Upper lobe of left lung (tissue), 6 donors: Measurements from ENCODE around the gene C20orf144. TPM values are rescaled to one million over a fixed set of nuclear protein-coding genes. Genes with fewer than 3 reads are reported as not detected.
A peak's percentile ranks its signal among the peaks of the same experiment; 100 is the strongest.

Source experiments
- ATAC-seq, 2 donors: fragments of 200-7000 bp; cut with Tn5 transposase; one replicate each; pipeline ENCODE4 v1.9.1; 2022; ENCODE audit warnings: mild to moderate bottlenecking in 2 of 2, moderate library complexity in 2 of 2; ENCODE audit not compliant: low FRiP score in 2 of 2
- DNase-seq, 2 donors: peaks; one replicate each; pipeline ENCODE4 v3.0.0-alpha.2; 2019 to 2020
- H3K27ac ChIP-seq, 4 donors: fragments of 200-600 bp; sonication (generic); one replicate each; pipeline ENCODE4 v1.5.1; 2016 to 2019
- H3K27me3 ChIP-seq, 4 donors: fragments of 200-600 bp; sonication (generic); one replicate each; pipeline ENCODE4 v1.5.1; 2017 to 2019
- H3K36me3 ChIP-seq, 4 donors: fragments of 200-600 bp; sonication (generic); one replicate each; pipeline ENCODE4 v1.5.1; 2016 to 2019
- H3K4me1 ChIP-seq, 4 donors: fragments of 200-600 bp; sonication (generic); one replicate each; pipeline ENCODE4 v1.5.1; 2018 to 2019
- H3K4me3 ChIP-seq, 4 donors: fragments of 200-600 bp; sonication (generic); one replicate each; pipeline ENCODE4 v1.5.1; 2017 to 2019; ENCODE audit warnings: mild to moderate bottlenecking in 2 of 4, moderate library complexity in 1 of 4
- H3K9me3 ChIP-seq, 4 donors: fragments of 200-600 bp; sonication (generic); one replicate each; pipeline ENCODE4 v1.5.1; 2018 to 2019
- EP300 ChIP-seq, 4 donors: sonication (generic); formaldehyde crosslinking; IDR thresholded peaks; one replicate each; pipeline ENCODE4 v1.5.1; 2017; ENCODE audit warnings: antibody characterized with exemption in 4 of 4, control low read depth in 2 of 4
- POLR2A ChIP-seq, 4 donors: fragments of 450-650 bp; IDR thresholded peaks; one replicate each; pipeline ENCODE4 v1.5.1; 2016 to 2017; ENCODE audit warnings: antibody characterized with exemption in 4 of 4, mild to moderate bottlenecking in 2 of 4
- POLR2AphosphoS5 ChIP-seq, 2 donors: sonication (generic); formaldehyde crosslinking; IDR thresholded peaks; one replicate each; pipeline ENCODE4 v1.5.1; 2017; ENCODE audit warnings: antibody characterized with exemption in 2 of 2
- WGBS, 2 donors: methylation state at CpG; one replicate each; pipeline ENCODE4 v1.1.5; 2017 to 2018; 5-methylcytosine and 5-hydroxymethylcytosine counted together
- total RNA-seq, 6 donors: library from RNA; depleted of rRNA in 4 of 6; stranded (reverse); fragments of >200 nt in 4 of 6; gene quantifications; one replicate each; pipeline versions ENCODE4 v1.1.0 to v1.2.1, GENCODE V29; 2016 to 2021
- TF ChIP-seq, protein P1 (sequence below), 6 experiments: fragments of 450-650 bp in 4 of 6; fragments of 200-600 bp in 2 of 6; sonication (generic) in 2 of 6; IDR thresholded peaks; one replicate each; pipeline ENCODE4 v1.5.1; 2016 to 2019; ENCODE audit warnings: antibody characterized with exemption in 6 of 6
- donor health status: DM: no; HTN: no; CAD: no; lungs with moderate emphysema.
- donor health status: DM: no; HTN: yes; CAD: no; lungs with severe emphysema.

C20orf144 gene
- total RNA-seq, 6 donors from 2014 or later, result not detected

DNA sequence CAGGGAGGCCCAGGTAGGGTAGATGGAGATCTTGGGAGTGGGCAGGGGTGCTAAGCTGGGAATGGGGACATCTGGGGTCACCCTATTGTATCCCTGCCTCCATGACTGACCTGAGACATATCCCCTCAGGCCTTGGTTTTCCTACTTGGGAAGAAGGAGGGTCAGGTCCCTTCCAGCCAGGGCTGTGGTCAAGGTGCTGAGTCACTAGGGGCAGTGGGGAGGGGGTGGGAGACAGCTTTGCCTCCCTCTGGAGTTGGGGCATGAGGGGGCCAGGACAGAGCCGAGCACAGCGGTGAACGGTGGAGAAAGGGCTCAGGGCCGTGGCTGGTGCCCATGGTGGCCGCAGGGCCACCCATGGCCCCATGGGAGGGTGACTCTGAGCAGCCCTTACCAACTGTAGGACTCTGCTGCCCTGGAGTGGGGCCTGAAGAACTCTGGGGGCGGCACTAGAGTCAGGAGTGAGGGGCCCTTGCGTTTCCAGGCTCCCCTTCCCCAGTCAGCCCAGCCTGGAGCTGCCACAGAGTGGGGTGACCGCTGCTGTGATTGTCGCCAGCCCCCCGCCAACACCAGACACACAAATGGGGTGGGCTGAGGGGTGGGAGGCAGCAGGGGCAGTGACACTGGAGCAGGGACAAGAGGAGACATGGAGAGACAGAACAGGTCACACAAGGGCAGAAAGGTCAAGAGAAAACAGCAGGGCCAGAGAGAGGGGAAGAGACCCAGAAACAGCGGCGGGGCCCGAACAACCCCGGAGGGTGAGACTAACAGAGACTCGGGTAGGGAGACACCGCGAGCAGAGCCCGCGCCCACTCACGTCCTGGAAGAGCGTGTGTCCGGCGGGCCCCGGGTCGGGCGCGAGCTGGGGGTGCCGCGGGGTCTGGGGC, 11.5 kb downstream of the C20orf144 start:
- peaks cover 19 to 44% (median 41%) of the 10 kb centered on the region in 4 donors for H3K4me1 ChIP-seq

DNA sequence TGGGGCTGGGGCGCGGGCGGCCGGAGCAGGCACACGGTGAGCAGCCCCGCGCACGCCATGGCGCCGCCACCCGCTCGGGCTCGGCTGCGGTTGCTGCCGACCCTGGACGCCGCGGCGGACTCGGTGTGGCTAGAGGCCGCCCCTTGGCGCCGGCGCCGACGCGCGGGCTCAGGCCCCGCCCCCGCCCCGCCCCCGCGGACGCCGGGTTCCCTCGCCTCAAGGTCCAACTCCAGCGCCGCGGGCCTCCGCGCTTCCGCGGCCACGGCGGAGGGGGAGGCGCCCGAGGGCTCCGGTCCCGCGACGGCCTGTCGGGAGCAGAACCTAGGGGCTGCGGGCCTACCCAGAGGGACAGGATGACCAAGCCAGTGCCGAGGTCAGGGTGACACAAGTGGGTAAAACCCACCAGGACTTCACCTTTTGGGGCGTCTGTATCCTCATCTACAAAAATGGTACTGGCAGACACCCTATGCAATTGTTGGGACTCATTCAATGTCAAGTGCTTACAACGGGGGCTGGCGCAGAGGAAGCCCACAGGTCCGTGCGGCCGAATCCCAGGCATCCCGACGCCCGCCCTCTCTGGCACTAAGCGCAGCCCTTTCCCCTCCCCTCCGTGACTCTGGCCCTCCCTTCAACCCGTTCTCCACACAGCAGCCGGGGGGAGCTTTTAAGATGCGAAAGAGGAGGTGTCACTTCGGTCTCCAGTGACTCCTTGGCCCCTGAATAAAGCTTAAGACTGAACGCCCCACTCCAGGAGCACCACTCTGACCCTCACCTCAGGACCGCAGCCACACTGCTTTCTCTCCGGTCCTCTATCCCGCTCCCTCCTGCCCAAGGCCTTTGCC, 12.4 kb downstream of the C20orf144 start, which contains the start of gene NECAB3:
Gene NECAB3 (minus strand): TSS at position 135 of the 842 bp plus-strand sequence. CDS start 76 bp downstream, at position 59.
- no peaks in the 10 kb centered on the region for H3K36me3 ChIP-seq
- peaks cover 19 to 44% (median 41%) of the 10 kb centered on the region in 4 donors for H3K4me1 ChIP-seq
- no peaks in the 10 kb centered on the region for H3K27me3 ChIP-seq
- TF ChIP-seq EP300 (IDR thresholded peaks at IDR 0.05), result no peak
- TF ChIP-seq, protein P1, sequence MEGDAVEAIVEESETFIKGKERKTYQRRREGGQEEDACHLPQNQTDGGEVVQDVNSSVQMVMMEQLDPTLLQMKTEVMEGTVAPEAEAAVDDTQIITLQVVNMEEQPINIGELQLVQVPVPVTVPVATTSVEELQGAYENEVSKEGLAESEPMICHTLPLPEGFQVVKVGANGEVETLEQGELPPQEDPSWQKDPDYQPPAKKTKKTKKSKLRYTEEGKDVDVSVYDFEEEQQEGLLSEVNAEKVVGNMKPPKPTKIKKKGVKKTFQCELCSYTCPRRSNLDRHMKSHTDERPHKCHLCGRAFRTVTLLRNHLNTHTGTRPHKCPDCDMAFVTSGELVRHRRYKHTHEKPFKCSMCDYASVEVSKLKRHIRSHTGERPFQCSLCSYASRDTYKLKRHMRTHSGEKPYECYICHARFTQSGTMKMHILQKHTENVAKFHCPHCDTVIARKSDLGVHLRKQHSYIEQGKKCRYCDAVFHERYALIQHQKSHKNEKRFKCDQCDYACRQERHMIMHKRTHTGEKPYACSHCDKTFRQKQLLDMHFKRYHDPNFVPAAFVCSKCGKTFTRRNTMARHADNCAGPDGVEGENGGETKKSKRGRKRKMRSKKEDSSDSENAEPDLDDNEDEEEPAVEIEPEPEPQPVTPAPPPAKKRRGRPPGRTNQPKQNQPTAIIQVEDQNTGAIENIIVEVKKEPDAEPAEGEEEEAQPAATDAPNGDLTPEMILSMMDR (IDR thresholded peaks at IDR 0.05), result peak in 1 of 6 experiments; percentile 7
- peak in 1 of 2 donors; percentile 53 for TF ChIP-seq POLR2AphosphoS5 (IDR thresholded peaks at IDR 0.05)
- peak in 2 of 4 donors; percentile 34 to 72 for TF ChIP-seq POLR2A (IDR thresholded peaks at IDR 0.05)
- ATAC-seq (peak; percentile 73 to 94), DNase-seq (peak; percentile 91 to 98)
- no peaks in the 10 kb centered on the region for H3K9me3 ChIP-seq
- peak within 1 kb of the TSS; percentile 77 to 91 (median 82) for H3K27ac ChIP-seq
- H3K4me3 ChIP-seq, result peak within 1 kb of the TSS; percentile 61 to 87 (median 73)
- 10 to 19% methylated on average over 17 to 22 of the region's 73 CpGs for WGBS, 2 donors

More for the DNA sequence above, 11.5 kb downstream of the C20orf144 start:
- Histone ChIP-seq H3K4me3 (peak overlapping the region; percentile 61 to 87 (median 73)), H3K9me3 (no peaks in the 10 kb centered on the region), H3K27ac (peak overlapping the region; percentile 77 to 91 (median 82)), H3K36me3 (no peaks in the 10 kb centered on the region), H3K27me3 (no peaks in the 10 kb centered on the region)
- peak in 1 of 2 donors; percentile 72 for DNase-seq
- no peak for TF ChIP-seq EP300 (IDR thresholded peaks at IDR 0.05)
- TF ChIP-seq, protein P1 (IDR thresholded peaks at IDR 0.05), result no peak
- no peak for TF ChIP-seq POLR2AphosphoS5 (IDR thresholded peaks at IDR 0.05)
- TF ChIP-seq POLR2A (IDR thresholded peaks at IDR 0.05), result no peak
- no peak for ATAC-seq
- WGBS, 2 donors, result 20 to 23% methylated on average over 16 to 28 of the region's 29 CpGs

DNA sequence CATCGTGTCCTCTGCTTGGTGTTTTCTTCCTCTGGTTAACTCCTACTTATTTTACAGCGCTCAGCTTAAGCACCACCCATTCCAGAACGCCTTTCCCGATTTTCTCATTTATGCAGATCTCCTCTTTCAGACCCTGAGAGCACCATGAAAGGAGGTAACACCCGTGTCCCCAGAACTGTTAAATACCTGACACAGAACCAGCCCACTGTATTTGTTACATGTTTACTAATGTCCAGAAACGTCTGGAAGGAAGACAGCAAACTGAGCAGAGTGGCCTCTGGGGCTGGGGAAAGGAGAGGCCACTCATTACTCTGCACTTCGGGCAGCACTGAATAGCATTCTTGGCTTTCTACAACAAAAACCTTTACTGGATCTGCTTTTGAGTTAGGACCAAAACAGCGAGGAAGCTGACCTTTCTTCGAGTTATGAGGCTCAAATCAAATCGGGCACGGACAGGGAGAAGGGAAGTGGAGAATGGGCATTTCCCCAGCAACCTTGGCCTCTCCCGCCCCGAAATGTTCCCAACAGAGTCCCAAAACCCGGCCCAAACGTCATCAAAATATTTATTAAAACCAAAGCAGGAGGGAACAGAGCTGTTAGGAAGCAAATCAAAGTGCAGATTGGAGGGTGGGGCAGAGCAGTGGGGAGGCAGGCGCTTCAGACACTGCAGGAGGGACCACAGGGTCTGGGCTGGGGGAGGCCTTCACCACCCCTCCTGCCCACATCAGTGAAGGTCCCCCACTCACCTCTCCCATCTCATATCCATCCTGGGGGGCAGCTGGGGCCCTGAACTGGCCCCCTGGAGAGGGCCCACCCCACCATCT, 13.2 kb downstream of the C20orf144 start:
- Histone ChIP-seq H3K4me1 (peaks cover 19 to 44% (median 41%) of the 10 kb centered on the region in 4 donors), H3K9me3 (no peaks in the 10 kb centered on the region), H3K36me3 (no peaks in the 10 kb centered on the region), H3K27me3 (no peaks in the 10 kb centered on the region), H3K4me3 (peak overlapping the region in 3 of 4 donors; percentile 63 to 87 (median 83)), H3K27ac (peak overlapping the region; percentile 77 to 91 (median 82))
- 44 to 54% methylated on average over 16 of the region's 16 CpGs for WGBS, 2 donors
- TF ChIP-seq POLR2A (IDR thresholded peaks at IDR 0.05), result no peak
- TF ChIP-seq POLR2AphosphoS5 (IDR thresholded peaks at IDR 0.05), result no peak
- TF ChIP-seq EP300 (IDR thresholded peaks at IDR 0.05), result no peak
- TF ChIP-seq, protein P1 (IDR thresholded peaks at IDR 0.05), result no peak
- ATAC-seq, result peak in 1 of 2 donors; percentile 2
- DNase-seq, result no peak

DNA sequence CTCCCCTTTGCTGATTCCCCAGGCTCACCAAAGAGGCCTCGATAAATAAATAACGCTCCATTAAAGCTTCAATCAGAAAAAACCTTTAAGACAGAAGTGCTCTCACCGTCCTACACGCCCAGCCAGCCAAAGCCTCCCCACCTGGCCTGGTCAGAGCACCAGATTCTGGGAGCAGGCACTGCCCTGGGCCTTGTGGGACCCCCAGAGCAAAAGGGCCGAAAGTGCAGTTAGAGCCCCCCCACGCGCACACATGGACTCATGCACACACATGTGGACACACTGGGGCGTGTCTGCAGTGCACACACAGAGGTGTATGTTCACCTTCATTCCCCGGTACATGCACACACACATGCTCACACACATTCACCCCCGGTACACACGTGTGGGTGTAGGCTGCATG, 14.0 kb downstream of the C20orf144 start:
- peak overlapping the region; percentile 77 to 91 (median 82) for H3K27ac ChIP-seq
- H3K9me3 ChIP-seq, result no peaks in the 10 kb centered on the region
- 89 to 98% methylated on average over 11 of the region's 11 CpGs for WGBS, 2 donors
- TF ChIP-seq POLR2AphosphoS5 (IDR thresholded peaks at IDR 0.05) (no peak), EP300 (IDR thresholded peaks at IDR 0.05) (no peak), POLR2A (IDR thresholded peaks at IDR 0.05) (no peak)
- TF ChIP-seq, protein P1 (IDR thresholded peaks at IDR 0.05), result no peak
- H3K4me1 ChIP-seq, result peaks cover 19 to 44% (median 41%) of the 10 kb centered on the region in 4 donors
- H3K4me3 ChIP-seq, result no peak overlapping the region
- DNase-seq (no peak), ATAC-seq (no peak)
- no peaks in the 10 kb centered on the region for H3K36me3 ChIP-seq
- no peaks in the 10 kb centered on the region for H3K27me3 ChIP-seq
